C4-2B (cell line): ENCODE data around the gene MIS12.

Source experiments
- ZFX ChIP-seq: fragments of 450-650 bp; IDR thresholded peaks from 2 replicates; pipeline ENCODE4 v1.6.1; 2017
- TF ChIP-seq, protein P1 (sequence below): fragments of 450-650 bp; conservative IDR thresholded peaks from 2 replicates; pipeline ENCODE4 v1.5.1; 2017; ENCODE audit warnings: mild to moderate bottlenecking

DNA sequence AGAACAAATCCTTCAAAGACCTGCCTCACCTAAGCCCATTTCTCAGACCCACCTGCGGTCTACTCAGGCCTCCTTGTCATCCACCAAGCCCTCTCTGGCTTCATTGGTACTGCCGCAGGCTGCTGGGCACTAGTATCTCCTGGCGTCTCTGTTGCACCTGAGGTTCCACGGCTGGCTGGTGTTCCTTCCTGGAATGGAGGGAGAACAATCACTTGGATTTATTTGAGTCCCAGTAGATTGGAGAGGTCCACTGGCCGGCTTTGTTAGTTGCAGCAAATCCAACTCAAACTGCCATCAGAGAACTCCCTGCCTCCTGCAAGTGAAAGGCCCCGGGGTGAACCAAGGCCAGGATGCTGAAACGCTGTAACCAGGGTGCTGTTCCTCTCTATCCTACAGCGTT is 15.3 kb downstream of the MIS12 start:
- TF ChIP-seq, protein P1, sequence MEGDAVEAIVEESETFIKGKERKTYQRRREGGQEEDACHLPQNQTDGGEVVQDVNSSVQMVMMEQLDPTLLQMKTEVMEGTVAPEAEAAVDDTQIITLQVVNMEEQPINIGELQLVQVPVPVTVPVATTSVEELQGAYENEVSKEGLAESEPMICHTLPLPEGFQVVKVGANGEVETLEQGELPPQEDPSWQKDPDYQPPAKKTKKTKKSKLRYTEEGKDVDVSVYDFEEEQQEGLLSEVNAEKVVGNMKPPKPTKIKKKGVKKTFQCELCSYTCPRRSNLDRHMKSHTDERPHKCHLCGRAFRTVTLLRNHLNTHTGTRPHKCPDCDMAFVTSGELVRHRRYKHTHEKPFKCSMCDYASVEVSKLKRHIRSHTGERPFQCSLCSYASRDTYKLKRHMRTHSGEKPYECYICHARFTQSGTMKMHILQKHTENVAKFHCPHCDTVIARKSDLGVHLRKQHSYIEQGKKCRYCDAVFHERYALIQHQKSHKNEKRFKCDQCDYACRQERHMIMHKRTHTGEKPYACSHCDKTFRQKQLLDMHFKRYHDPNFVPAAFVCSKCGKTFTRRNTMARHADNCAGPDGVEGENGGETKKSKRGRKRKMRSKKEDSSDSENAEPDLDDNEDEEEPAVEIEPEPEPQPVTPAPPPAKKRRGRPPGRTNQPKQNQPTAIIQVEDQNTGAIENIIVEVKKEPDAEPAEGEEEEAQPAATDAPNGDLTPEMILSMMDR = no peak
- no peak for TF ChIP-seq ZFX
